ENCODE data around the gene PAX2.

- TF ChIP-seq CTCF (IDR thresholded peaks at IDR 0.05): no peak
- TF ChIP-seq POLR2A (IDR thresholded peaks at IDR 0.05): no peak
Observed at GRCh38 chr10:100746784-100747455, 1.5 kb downstream of the PAX2 start.

Measured in esophagus squamous epithelium (tissue), 4 donors.